K562 (cell line): ENCODE measurements around the gene RNF26. TPM values are rescaled to one million over a fixed set of nuclear protein-coding genes. Genes with fewer than 3 reads are reported as not detected.
A peak's percentile ranks its signal among the peaks of the same experiment; 100 is the strongest.

Experiments
- ATAC-seq: fragments of 200-7000 bp; cut with Tn5 transposase; 3 replicates; pipeline ENCODE4 v1.9.1; 2020; ENCODE audit warnings: moderate library complexity
- BruUV-seq: library from RNA; stranded (reverse); fragments of 400-500 nt; replicated peaks from 2 replicates; lab custom pipeline; 2021; lab: Mats Ljungman, UMichigan
- CTCF ChIA-PET: fragments of 300-600 bp; formaldehyde crosslinking; extraction: SDS; loops from one replicate; lab custom pipeline; 2021; ENCODE audit warnings: low intra/inter-chr PET ratio; lab: Yijun Ruan, JAX
- POLR2A ChIA-PET: fragments of 300-600, 350-650 bp; sonication (Branson Sonifier 250); formaldehyde crosslinking; extraction: SDS; loops from one replicate; lab custom pipeline; 2021; ENCODE audit warnings: antibody characterized with exemption, inconsistent platforms; lab: Yijun Ruan, JAX
- DNase-seq, 4 experiments: peaks; one replicate each; pipeline versions ENCODE4 v3.0.0 to v3.0.0-alpha.2; 2011 to 2018; ENCODE audit warnings: low spot score in 3 of 4, mixed read lengths in 3 of 4; ENCODE audit errors: extremely low read depth in 1 of 4
- FAIRE-seq: peaks from 2 replicates; lab custom pipeline; 2011; peaks lifted over from hg19 to GRCh38; lab: Jason Lieb, UNC
- H2AFZ ChIP-seq: 2 replicates; pipeline ENCODE4 v1.6.0; 2011; ENCODE audit warnings: low read depth, low read length, control low read depth, inconsistent platforms
- H3K27ac ChIP-seq: fragments of 200-600 bp; 3 replicates; pipeline ENCODE4 v1.8.0; 2011; ENCODE audit warnings: low read depth, mild to moderate bottlenecking, control low read depth, inconsistent platforms, low read length, moderate library complexity, mixed read lengths; ENCODE audit errors: extremely low read depth
- H3K27me3 ChIP-seq, 2 experiments: fragments of 300-600 bp in 1 of 2; 2 replicates in 1 of 2; 3 replicates in 1 of 2; pipeline versions ENCODE4 v1.6.0 to v1.8.0; 2011; ENCODE audit warnings: inconsistent platforms in 2 of 2, low read length in 2 of 2, mild to moderate bottlenecking in 1 of 2, mixed read lengths in 1 of 2, moderate library complexity in 1 of 2; ENCODE audit not compliant: control insufficient read depth in 2 of 2, insufficient read depth in 2 of 2
- H3K36me3 ChIP-seq: fragments of 300-600 bp; 3 replicates; pipeline ENCODE4 v1.8.0; 2011; ENCODE audit warnings: mild to moderate bottlenecking, low read length, inconsistent platforms; ENCODE audit not compliant: control insufficient read depth, insufficient read depth
- H3K4me1 ChIP-seq, 2 experiments: fragments of 200-600 bp in 1 of 2; replicated peaks in 1 of 2; 2 replicates in 1 of 2; 3 replicates in 1 of 2; pipeline versions ENCODE4 v1.5.1 to v1.8.0; 2011; ENCODE audit warnings: inconsistent platforms in 2 of 2, low read length in 2 of 2, mild to moderate bottlenecking in 1 of 2, mixed read lengths in 1 of 2, moderate library complexity in 1 of 2; ENCODE audit not compliant: control insufficient read depth in 2 of 2, insufficient read depth in 2 of 2
- H3K4me2 ChIP-seq: 2 replicates; pipeline ENCODE4 v1.6.1; 2011; ENCODE audit warnings: low read length, control low read depth, inconsistent platforms, mixed read lengths; ENCODE audit not compliant: insufficient read depth
- H3K4me3 ChIP-seq: fragments of 200-600 bp; sonication (generic), shearing (Covaris generic); 2 replicates; pipeline ENCODE4 v1.5.1; 2016; ENCODE audit warnings: control low read depth, inconsistent platforms
- H3K79me2 ChIP-seq: fragments of 200-600 bp; 3 replicates; pipeline ENCODE4 v1.8.0; 2011; ENCODE audit warnings: low read length, inconsistent platforms; ENCODE audit not compliant: control insufficient read depth, insufficient read depth
- H3K9ac ChIP-seq, 2 experiments: 2 replicates each; pipeline versions ENCODE4 v1.6.0 to v1.6.1; 2011; ENCODE audit warnings: low read depth in 2 of 2, low read length in 2 of 2, control low read depth in 1 of 2, inconsistent platforms in 1 of 2, mild to moderate bottlenecking in 1 of 2, mixed read lengths in 1 of 2; ENCODE audit not compliant: insufficient read depth in 1 of 2
- H3K9me1 ChIP-seq: one replicate; pipeline ENCODE4 v1.6.0; 2011; ENCODE audit warnings: inconsistent platforms, mild to moderate bottlenecking, low read length, moderate library complexity; ENCODE audit not compliant: control insufficient read depth, insufficient read depth
- H3K9me3 ChIP-seq: replicated peaks from 2 replicates; pipeline ENCODE4 v1.5.1; 2011; ENCODE audit warnings: low read depth, low read length, inconsistent platforms; ENCODE audit not compliant: control insufficient read depth, insufficient read depth
- H4K20me1 ChIP-seq: replicated peaks from 2 replicates; pipeline ENCODE4 v1.6.1; 2011; ENCODE audit warnings: low read length, inconsistent platforms, mixed read lengths; ENCODE audit not compliant: control insufficient read depth, insufficient read depth
- BHLHE40 ChIP-seq: IDR thresholded peaks from 2 replicates; pipeline ENCODE4 v1.6.1; 2011; ENCODE audit warnings: low read length, improper control_type of control experiment
- CBX3 ChIP-seq, 2 experiments: IDR thresholded peaks; 1 replicate in 1 of 2; 2 replicates in 1 of 2; pipeline ENCODE4 v1.6.1; 2012; ENCODE audit warnings: inconsistent platforms in 2 of 2, low read length in 2 of 2, borderline replicate concordance in 1 of 2, control low read depth in 1 of 2
- CTBP1 ChIP-seq: fragments of 450-650 bp; IDR thresholded peaks from 2 replicates; pipeline ENCODE4 v1.6.1; 2016; ENCODE audit warnings: borderline replicate concordance
- EHMT2 ChIP-seq: fragments of 450-650 bp; IDR thresholded peaks from 2 replicates; pipeline ENCODE4 v1.6.1; 2018; ENCODE audit warnings: antibody characterized with exemption
- ELF1 ChIP-seq: fragments of 200-800 bp; sonication (Bioruptor generic); IDR thresholded peaks from 2 replicates; pipeline ENCODE4 v1.6.1; 2016; ENCODE audit warnings: missing genetic modification characterization, missing compliant biosample characterization
- JUND ChIP-seq, 2 experiments: IDR thresholded peaks; 2 replicates in 1 of 2; 3 replicates in 1 of 2; pipeline ENCODE4 v1.6.1; 2011; ENCODE audit warnings: borderline replicate concordance in 2 of 2, low read depth in 2 of 2, low read length in 2 of 2, improper control_type of control experiment in 1 of 2, missing biosample characterization in 1 of 2, missing genetic modification characterization in 1 of 2, missing genetic modification reagents in 1 of 2
- L3MBTL2 ChIP-seq: fragments of 450-650 bp; IDR thresholded peaks from 2 replicates; pipeline ENCODE4 v1.6.1; 2016; ENCODE audit warnings: mild to moderate bottlenecking, moderate library complexity
- MAFK ChIP-seq: IDR thresholded peaks from 2 replicates; pipeline ENCODE4 v1.6.1; 2011; ENCODE audit warnings: low read length, improper control_type of control experiment
- MTA1 ChIP-seq: fragments of 450-650 bp; IDR thresholded peaks from 2 replicates; pipeline ENCODE4 v1.6.1; 2017; ENCODE audit warnings: borderline replicate concordance
- MTA3 ChIP-seq: fragments of 450-650 bp; formaldehyde crosslinking; IDR thresholded peaks from 2 replicates; pipeline ENCODE4 v1.6.1; 2017; ENCODE audit warnings: mild to moderate bottlenecking, borderline replicate concordance
- NFATC3 ChIP-seq: fragments of 450-650 bp; IDR thresholded peaks from 2 replicates; pipeline ENCODE4 v1.6.1; 2017; ENCODE audit warnings: mild to moderate bottlenecking
- NFE2 ChIP-seq: IDR thresholded peaks from 2 replicates; pipeline ENCODE4 v1.6.1; 2014; ENCODE audit warnings: antibody characterized with exemption, low read depth
- RBFOX2 ChIP-seq: fragments of 200-400 bp; formaldehyde crosslinking; IDR thresholded peaks from 2 replicates; pipeline ENCODE4 v1.6.1; 2017; ENCODE audit warnings: low read depth, mild to moderate bottlenecking, low read length, moderate library complexity
- RCOR1 ChIP-seq, 2 experiments: IDR thresholded peaks; 2 replicates each; pipeline ENCODE4 v1.6.1; 2012; ENCODE audit warnings: low read depth in 2 of 2, low read length in 2 of 2, borderline replicate concordance in 1 of 2, improper control_type of control experiment in 1 of 2
- SPI1 ChIP-seq: IDR thresholded peaks from 2 replicates; pipeline ENCODE4 v1.6.1; 2011; ENCODE audit warnings: low read depth, low read length, control low read depth, borderline replicate concordance
- TEAD4 ChIP-seq, 2 experiments: sonication (generic) in 1 of 2; formaldehyde crosslinking in 1 of 2; IDR thresholded peaks; 2 replicates each; pipeline versions ENCODE4 v1.6.1 to v1.8.0; 2012 to 2022; ENCODE audit warnings: borderline replicate concordance in 1 of 2, inconsistent platforms in 1 of 2, low read length in 1 of 2, mild to moderate bottlenecking in 1 of 2, missing genetic modification reagents in 1 of 2
- ZEB2 ChIP-seq: fragments of 450-650 bp; IDR thresholded peaks from 2 replicates; pipeline ENCODE4 v1.6.1; 2016
- ZNF12 ChIP-seq: sonication (generic); formaldehyde crosslinking; IDR thresholded peaks from 2 replicates; pipeline ENCODE4 v1.4.0; 2020; ENCODE audit warnings: mild to moderate bottlenecking, missing genetic modification reagents
- ZNF121 ChIP-seq: sonication (generic); formaldehyde crosslinking; conservative IDR thresholded peaks from 2 replicates; pipeline ENCODE4 v1.8.0; 2022; ENCODE audit warnings: missing genetic modification reagents
- ZNF551 ChIP-seq: fragments of 250-450 bp; sonication (Bioruptor Pico); IDR thresholded peaks from 2 replicates; pipeline ENCODE4 v1.5.0; 2021; ENCODE audit warnings: mild to moderate bottlenecking, moderate library complexity
- WGBS: fragments of 100-300 bp; shearing (Covaris generic); methylation state at CpG from one replicate; pipeline ENCODE4 v1.1.6; 2016; ENCODE audit warnings: low coverage, mixed read lengths; ENCODE audit not compliant: insufficient coverage; ENCODE audit errors: missing lambda C conversion rate; 5-methylcytosine and 5-hydroxymethylcytosine counted together
- in situ Hi-C: fragments of 300-500 bp; cut with MboI; formaldehyde crosslinking; loops from 4 replicates; pipeline ENCODE4 v1.15.0; 2018; ENCODE audit warnings: inconsistent platforms, mixed read lengths
- intact Hi-C: fragments of 100-400 bp; cut with micrococcal nuclease; formaldehyde crosslinking; loops from 2 replicates; pipeline ENCODE4 v1.14.2; 2022
- polyA plus RNA-seq, 8 experiments: library from polyadenylated mRNA; depleted of rRNA in 4 of 8; stranded (reverse) in 5 of 8; unstranded in 3 of 8; fragments of >200 nt; fragmentation: Nextera tagmentation in 2 of 8; fragmentation: Illumina TruSeq in 1 of 8; extraction: Ambion mirVana in 2 of 8; extraction: Trizol in 1 of 8; gene quantifications; 2 replicates each; pipeline versions ENCODE4 v1.2.1 to v1.2.3, GENCODE V29; 2011 to 2014; ENCODE audit warnings: inconsistent platforms in 1 of 8, missing spikeins in 1 of 8
- total RNA-seq, 7 experiments: library from RNA; depleted of rRNA in 6 of 7; stranded (reverse); fragments of >200 nt in 6 of 7; fragmentation: Illumina TruSeq in 2 of 7; extraction: Trizol in 2 of 7; gene quantifications; 2 replicates each; pipeline versions ENCODE4 v1.2.1 to v1.2.3, GENCODE V29; 2011 to 2021; ENCODE audit warnings: low replicate concordance in 1 of 7
- TF ChIP-seq, protein P1 (sequence below): sonication (generic); formaldehyde crosslinking; IDR thresholded peaks from 2 replicates; pipeline ENCODE4 v1.8.0; 2022; ENCODE audit warnings: mild to moderate bottlenecking, missing genetic modification reagents

RNF26 gene
- total and polyA plus RNA-seq, 9 of the 15 experiments (the other 6 are each of a cell fraction or from before 2014, with no cell fraction given) = 5.3 to 53.6 (median 12.7) TPM

DNA sequence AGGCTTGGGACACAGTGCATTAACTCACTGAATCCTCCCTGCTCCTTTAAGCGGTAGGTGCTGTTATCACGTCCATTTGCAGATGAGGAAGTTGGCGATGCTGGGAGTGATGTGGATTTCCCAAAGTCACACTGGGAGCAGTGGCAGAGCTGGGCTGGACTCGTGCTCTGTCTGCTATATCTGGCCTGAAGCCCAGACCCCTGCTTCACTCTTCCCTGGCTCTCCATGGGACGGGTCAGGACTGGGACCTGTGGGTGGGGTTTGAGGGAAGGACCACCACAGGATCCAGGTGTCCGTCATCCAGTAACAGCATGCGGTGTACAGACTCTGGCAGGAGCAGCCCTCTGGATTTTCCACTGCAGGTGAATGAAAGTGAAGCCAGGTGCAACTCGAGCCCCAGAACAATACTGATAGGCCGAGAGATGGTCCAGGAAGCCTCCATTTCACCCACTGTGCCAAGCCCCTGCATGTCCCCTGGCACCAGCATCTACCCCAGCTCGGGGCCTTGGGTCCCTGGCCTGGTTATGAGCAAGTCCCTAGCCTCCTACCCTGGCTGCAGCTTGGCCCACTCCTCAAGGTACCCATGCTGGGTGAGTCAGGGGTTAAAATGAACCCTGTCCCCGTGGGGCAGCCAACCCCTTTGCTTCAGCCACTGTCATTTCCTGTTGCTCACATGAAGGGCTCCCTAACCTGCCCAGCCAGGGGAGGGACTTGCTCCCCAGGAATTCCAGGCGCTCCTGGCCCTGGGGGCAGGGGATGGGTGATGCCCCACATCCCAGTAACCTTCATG, 43.0 kb downstream of the RNF26 start:
- Histone ChIP-seq H3K9me3 (no peaks in the 10 kb centered on the region), H3K36me3 (peaks cover 17% of the 10 kb centered on the region; the same call in 1 of the 3 replicates), H3K27ac (peak overlapping the region; percentile 25; the same call in 2 of the 3 replicates), H3K9me1 (no peaks in the 10 kb centered on the region), H3K4me3 (no peak overlapping the region), H3K9ac (peak overlapping the region; percentile 2 to 73; a peak in 2 of 4 replicates), H4K20me1 (peaks cover 5% of the 10 kb centered on the region; the same call in 1 of the 2 replicates), H3K27me3 (no peaks in the 10 kb centered on the region), H2AFZ (no peak overlapping the region), H3K4me2 (peak overlapping the region; percentile 71; the same call in 1 of the 2 replicates), H3K79me2 (peaks cover 27% of the 10 kb centered on the region), H3K4me1 (peaks cover 65 to 87% of the 10 kb centered on the region in 2 experiments)
- ChIA-PET POLR2A (interaction anchor here (0.6 to 6.0 kb wide), 5 partner anchors 10 to 56 kb away, joined by 3 to 34 read pairs (median 5); no protein-coding TSS in a partner anchor), CTCF (no interaction called here)
- in situ Hi-C loops = no loop called here
- no peak for ATAC-seq
- peak in 3 of 4 experiments; percentile 4 to 44 (median 9) for DNase-seq
- intact Hi-C loops = loop anchor here (5.0 kb wide), 1 partner anchor 270 kb away; the partner anchor contains the start of gene C2CD2L
- BruUV-seq = no TSS peak
- WGBS = 39% methylated on average over 12 of the region's 12 CpGs
- peak; percentile 81 for FAIRE-seq
- TF ChIP-seq CTBP1 (peak; percentile 81; the same call in 1 of the 2 replicates), NFE2 (peak; percentile 33; the same call in 1 of the 2 replicates), MTA3 (peak; percentile 34; the same call in 1 of the 2 replicates), BHLHE40 (peak; percentile 31; the same call in 1 of the 2 replicates), CBX3 (IDR thresholded peaks at IDR 0.05; ENCODE audit: borderline replicate concordance in 1 of 2, low read length in 2 of 2) (no peak), ZNF12 (no peak), TEAD4 (IDR thresholded peaks at IDR 0.05; ENCODE audit: low read length) (peak; percentile 25; the same call in 1 of the 2 replicates), TEAD4 (CRISPR knock-in tag; IDR thresholded peaks at IDR 0.05; ENCODE audit: borderline replicate concordance) (no peak), ELF1 (tag) (0 out of 2 replicates have a peak, but pooled peaks have one; percentile 13), NFATC3 (no peak), RBFOX2 (peak; percentile 36; the same call in 1 of the 2 replicates), MTA1 (peak; percentile 25; the same call in 1 of the 2 replicates), SPI1 (peak; percentile 45; the same call in 1 of the 2 replicates), ZNF121 (0 out of 2 replicates have a peak, but pooled peaks have one; percentile 15), JUND (IDR thresholded peaks at IDR 0.05; ENCODE audit: borderline replicate concordance, low read depth, low read length) (no peak), JUND (tag; IDR thresholded peaks at IDR 0.05; ENCODE audit: borderline replicate concordance, low read depth, low read length) (peak; percentile 27; the same call in 1 of the 3 replicates), EHMT2 (no peak), RCOR1 (IDR thresholded peaks at IDR 0.05; ENCODE audit: borderline replicate concordance in 1 of 2, low read depth in 2 of 2, low read length in 2 of 2) (peak in 1 of 2 experiments; percentile 43; a peak in 1 of 4 replicates), L3MBTL2 (peak; percentile 14; the same call in 1 of the 2 replicates), MAFK (no peak), ZNF551 (CRISPR knock-in tag) (no peak), ZEB2 (peak; percentile 47; the same call in 1 of the 2 replicates)
- TF ChIP-seq, protein P1, sequence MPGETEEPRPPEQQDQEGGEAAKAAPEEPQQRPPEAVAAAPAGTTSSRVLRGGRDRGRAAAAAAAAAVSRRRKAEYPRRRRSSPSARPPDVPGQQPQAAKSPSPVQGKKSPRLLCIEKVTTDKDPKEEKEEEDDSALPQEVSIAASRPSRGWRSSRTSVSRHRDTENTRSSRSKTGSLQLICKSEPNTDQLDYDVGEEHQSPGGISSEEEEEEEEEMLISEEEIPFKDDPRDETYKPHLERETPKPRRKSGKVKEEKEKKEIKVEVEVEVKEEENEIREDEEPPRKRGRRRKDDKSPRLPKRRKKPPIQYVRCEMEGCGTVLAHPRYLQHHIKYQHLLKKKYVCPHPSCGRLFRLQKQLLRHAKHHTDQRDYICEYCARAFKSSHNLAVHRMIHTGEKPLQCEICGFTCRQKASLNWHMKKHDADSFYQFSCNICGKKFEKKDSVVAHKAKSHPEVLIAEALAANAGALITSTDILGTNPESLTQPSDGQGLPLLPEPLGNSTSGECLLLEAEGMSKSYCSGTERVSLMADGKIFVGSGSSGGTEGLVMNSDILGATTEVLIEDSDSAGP (CRISPR knock-in tag) = peak; percentile 69; the same call in 1 of the 2 replicates
